Measurements from ENCODE around the gene GNG4. TPM values are rescaled to one million over a fixed set of nuclear protein-coding genes. Genes with fewer than 3 reads are reported as not detected.

Gene GNG4
- total and polyA plus RNA-seq, 9 of the 15 experiments (the other 6 are each of a cell fraction or from before 2014, with no cell fraction given) = 0.06 to 0.58 (median 0.08) TPM; not detected in 4

GRCh38 chr1:235648954-235649367 lies 623 bp downstream of the GNG4 start (continued):
- TF ChIP-seq ZBTB40 (IDR thresholded peaks at IDR 0.05) = no peak
- TF ChIP-seq ZBTB40 (CRISPR knock-in tag; IDR thresholded peaks at IDR 0.05) = no peak
- peak; percentile 75 for TF ChIP-seq ZNF263 (CRISPR knock-in tag; IDR thresholded peaks at IDR 0.05; ENCODE audit: borderline replicate concordance)
- no peak for TF ChIP-seq PRPF4 (IDR thresholded peaks at IDR 0.05; ENCODE audit: insufficient read depth, low read depth, low read length, poor library complexity, severe bottlenecking)
- peak; percentile 76 for TF ChIP-seq MIER1 (IDR thresholded peaks at IDR 0.05; ENCODE audit: low read depth)
- TF ChIP-seq HBP1 (CRISPR knock-in tag; IDR thresholded peaks at IDR 0.05) = no peak
- no peak for TF ChIP-seq ZNF134 (CRISPR knock-in tag; conservative IDR thresholded peaks at IDR 0.05)
- TF ChIP-seq SAP30 (IDR thresholded peaks at IDR 0.05; ENCODE audit: borderline replicate concordance, insufficient read depth, low read depth, low read length, poor library complexity, severe bottlenecking) = no peak
- TF ChIP-seq EHMT2 (IDR thresholded peaks at IDR 0.05) = peak; percentile 71; the same call in 1 of the 2 replicates
- no peak for TF ChIP-seq UBTF (IDR thresholded peaks at IDR 0.05; ENCODE audit: borderline replicate concordance in 1 of 2, low read depth in 2 of 2, low read length in 2 of 2)
- TF ChIP-seq ATF6 (CRISPR knock-in tag; IDR thresholded peaks at IDR 0.05) = no peak

Measured in K562 (cell line).